Hematopoietic multipotent progenitor cell (in vitro differentiated cells): ENCODE measurements around the gene CLDN19. TPM values are rescaled to one million over a fixed set of nuclear protein-coding genes. Genes with fewer than 3 reads are reported as not detected.
A peak's percentile ranks its signal among the peaks of the same experiment; 100 is the strongest.
"Not testable (repeated sequence)": the region's sequence is repeated elsewhere in the genome, so short reads cannot be mapped to it uniquely, and the experiment has no call there.

ENCODE experiments used
- DNase-seq, 3 donors: peaks; one replicate each; pipeline ENCODE4 v3.0.0-alpha.2; 2011 to 2015; ENCODE audit warnings: low read depth in 2 of 3, low spot score in 2 of 3
- total RNA-seq: library from RNA; depleted of rRNA; stranded (reverse); fragments of >200 nt; gene quantifications from one replicate; pipeline ENCODE4 v1.2.3, GENCODE V29; 2012

Gene CLDN19
- total RNA-seq, 1 donor = under 0.01 TPM

DNA sequence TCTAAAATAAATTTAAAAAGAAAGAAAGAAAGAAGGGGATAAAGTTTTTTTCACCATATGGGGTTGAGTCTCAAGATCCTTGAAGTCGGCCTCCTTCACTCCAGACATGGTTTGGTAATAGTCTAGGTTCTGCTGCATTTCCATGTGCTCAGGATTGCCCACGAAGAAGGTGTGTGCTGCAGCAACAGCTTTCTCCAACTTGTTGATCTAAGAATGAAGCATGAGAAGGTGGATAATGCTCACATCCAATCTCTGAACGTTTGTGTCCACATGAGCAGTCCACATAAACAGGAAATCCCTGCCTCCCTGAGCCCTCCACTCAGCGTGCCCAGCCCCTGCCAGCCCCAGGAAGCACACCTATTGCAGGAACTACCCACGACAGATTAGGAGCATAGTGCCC, 22.2 kb upstream of the CLDN19 start:
- no peak for DNase-seq

DNA sequence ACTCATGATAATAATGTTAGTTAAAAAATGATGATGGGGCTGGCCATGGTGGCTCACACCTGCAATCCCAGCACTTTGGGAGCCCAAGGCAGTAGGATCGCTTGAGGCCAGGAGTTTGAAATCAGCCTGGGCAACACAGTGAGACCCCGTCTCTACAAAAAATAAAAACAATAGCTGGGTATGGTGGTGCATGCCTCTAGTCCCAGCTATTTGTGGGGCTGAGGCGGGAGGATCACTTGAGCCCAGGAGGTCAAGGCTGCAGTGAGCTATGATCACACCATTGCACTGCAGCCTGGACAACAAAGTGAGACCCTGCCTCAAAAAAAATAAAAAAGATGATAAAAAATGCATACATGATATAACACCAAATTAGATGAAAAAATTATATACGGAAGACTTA, 21.5 kb upstream of the CLDN19 start:
- DNase-seq = no peak

DNA sequence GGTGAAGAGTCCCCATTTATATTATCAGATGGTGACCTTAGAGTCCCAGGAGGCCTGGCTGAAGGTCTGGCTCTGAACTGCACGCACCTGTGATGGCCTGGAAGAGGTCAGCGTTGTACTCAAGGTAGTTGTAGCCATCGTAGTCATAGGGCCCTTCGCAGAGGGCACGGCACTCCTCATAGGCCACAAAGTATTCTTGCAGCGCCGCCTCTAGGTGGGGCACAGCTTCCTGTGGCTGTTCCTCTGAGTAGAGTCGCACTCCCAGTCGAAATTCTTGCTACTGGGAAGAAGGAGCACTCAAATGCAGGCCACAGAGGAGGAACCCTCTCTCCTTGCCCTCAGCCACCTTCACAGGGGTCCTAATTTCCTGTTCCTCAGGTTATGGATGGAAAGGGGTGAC, 19.1 kb upstream of the CLDN19 start:
- peak in 1 of 3 donors; percentile 19 for DNase-seq

DNA sequence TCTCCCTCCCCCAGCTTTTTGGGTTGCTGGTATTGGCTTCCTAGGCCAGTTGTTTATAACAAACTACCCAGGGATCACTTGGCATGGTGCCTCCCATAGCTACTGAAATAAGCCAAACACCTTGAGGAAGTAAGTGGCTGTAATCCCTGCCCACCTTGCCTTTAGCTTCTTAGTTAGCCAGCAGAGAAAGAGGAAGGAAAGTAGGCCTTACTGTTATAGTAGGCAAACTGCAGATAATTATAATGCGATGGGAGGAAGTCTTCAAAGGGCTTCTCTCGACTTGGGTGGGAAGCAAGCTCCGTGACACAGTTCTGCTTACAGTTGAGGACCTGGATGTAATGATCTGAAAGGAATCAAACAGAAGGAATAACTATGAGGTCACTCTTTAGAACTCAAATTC, 18.6 kb upstream of the CLDN19 start:
- peak in 1 of 3 donors; percentile 54 for DNase-seq

DNA sequence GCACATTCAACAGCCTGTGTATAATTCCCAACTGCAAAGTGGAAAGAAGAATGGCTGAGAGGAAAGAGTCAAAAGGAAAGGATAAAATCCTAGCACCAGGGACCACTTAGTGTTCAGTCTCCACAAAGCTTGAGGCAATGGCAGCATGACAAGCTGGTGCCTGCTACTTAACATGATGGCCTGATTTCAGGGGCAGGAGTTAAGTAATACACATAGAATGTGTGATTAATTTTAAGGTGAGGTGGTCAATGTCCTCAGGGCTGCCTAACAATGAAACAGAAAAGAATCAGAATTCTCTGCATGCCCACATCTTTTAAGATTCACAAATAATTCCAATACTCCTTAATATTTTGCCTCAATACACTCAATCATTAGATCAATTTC, 17.8 kb upstream of the CLDN19 start:
- DNase-seq = no peak

DNA sequence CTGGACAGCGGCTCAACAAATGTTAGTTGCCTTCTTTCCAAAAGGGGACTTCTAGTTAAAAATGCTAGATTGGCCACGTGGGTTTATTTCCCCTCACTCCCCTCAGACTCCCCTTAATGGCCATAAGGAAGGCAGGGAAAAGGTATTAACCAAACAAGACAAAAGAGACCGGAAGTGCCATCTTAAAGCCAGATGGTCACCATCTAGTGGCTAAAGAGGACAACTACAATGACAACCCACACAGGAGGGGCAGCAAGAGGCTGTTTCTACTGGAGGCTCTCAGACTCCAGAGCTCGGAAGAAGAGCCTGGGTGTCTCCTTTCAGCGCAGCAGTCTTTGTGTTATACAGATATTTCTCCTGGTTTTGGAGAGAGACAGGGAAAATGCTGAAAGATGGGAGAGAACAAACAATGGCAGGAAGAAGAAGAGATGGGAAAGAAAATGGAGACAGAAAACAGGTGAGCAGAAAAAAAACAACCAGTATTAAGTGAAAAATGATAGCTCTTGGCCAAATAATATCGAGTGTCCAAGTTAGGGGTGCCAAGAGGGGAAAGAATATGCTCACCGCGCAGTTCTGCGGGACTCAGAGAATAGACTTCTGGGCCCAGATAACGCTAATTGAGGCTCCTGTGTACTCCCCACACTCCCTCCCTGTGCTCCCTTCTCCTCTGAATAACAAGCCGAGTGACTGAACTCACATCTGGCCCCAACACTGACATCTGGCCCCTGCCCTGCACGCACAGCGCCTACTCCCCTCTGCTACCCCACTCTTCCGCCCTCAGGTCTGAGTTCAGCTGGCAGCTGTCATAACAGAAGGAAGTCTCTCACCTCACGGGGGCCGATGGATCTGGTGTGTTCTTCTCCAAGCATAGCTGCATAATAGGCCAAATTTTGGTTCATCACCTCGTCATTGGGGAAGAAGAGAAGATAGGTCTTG, 17.2 kb upstream of the CLDN19 start:
- peak in 2 of 3 donors; percentile 43 to 62 for DNase-seq

DNA sequence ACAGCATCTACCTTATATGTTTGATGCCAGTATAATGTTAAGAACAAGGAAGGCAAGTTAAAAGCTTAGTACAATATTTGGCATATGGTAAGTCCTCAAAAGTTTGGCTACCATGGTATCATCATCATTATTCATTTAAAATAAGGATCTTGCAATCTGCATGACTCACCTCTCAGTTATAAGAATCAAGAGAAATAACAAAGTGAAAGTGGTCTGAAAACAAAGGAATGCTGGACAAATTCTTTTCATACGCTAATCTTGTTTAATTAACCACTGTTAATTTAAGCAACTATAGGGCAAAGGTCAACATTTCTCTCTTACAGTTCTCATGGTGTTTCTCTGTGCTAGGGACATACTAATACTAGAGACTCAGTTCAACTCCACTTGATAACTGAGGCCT, 13.0 kb upstream of the CLDN19 start:
- DNase-seq = no peak

DNA sequence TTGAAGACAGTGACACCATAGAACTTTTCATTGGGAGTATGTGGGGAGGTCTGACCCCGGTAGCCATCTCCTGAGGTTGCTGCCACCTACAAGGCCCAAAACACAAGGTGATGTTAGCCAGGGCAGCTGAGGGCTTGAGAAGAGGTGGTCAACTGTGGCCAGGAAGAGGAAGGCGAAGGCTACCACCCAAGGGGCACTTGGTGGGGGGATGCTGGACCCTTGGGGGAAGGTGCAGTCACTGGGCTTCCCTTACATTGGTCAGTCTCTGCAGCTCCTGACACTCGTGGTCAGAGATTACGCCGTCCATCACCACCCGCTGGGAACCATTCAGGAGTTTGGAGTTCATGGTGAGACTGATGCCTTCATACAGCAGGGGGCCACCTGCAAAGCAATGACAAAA, 12.2 kb upstream of the CLDN19 start:
- no peak for DNase-seq

DNA sequence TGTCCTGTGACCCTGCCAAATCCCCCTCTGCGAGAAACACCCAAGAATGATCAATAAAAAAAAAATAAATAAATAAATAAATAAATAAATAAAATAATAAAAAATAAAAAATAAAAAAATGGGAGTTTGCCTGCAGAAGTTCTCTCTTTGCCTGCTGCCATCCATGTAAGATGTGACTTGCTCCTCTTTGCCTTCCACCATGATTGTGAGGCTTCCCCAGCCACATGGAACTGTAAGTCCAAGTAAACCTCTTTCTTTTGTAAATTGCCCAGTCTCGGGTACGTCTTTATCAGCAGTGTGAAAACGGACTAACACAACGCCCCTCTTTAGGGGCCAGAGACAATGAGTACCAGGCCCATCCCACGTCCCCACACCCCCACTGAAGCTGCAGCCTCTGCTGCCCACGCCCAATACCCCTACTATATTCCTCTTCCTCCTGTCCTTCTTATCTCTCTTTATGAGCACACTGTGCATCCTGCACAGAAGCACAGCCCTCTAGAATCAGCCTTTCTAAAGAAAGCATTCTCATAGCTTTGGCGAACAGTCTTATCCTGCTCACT, 11.6 kb upstream of the CLDN19 start:
- not testable (repeated sequence) for DNase-seq

DNA sequence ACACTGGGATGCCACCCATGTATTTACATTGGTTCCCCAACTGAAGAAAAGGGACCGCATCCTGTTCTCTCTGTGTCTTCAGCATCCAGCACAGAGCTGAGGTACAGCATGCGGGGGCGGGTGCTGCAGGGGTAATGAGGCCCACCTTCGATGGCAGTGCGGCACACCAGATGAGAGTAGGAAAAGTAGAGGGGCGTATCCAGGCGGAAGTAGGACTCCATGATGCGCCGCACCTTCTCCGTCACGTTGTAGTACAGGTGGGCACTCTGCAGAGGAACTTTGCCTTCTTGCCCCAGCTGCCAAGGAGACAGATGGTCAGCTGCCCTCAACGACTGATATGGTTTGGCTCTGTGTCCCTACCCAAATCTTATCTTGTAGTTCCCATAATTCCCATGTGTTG, 10.0 kb upstream of the CLDN19 start:
- DNase-seq = no peak

DNA sequence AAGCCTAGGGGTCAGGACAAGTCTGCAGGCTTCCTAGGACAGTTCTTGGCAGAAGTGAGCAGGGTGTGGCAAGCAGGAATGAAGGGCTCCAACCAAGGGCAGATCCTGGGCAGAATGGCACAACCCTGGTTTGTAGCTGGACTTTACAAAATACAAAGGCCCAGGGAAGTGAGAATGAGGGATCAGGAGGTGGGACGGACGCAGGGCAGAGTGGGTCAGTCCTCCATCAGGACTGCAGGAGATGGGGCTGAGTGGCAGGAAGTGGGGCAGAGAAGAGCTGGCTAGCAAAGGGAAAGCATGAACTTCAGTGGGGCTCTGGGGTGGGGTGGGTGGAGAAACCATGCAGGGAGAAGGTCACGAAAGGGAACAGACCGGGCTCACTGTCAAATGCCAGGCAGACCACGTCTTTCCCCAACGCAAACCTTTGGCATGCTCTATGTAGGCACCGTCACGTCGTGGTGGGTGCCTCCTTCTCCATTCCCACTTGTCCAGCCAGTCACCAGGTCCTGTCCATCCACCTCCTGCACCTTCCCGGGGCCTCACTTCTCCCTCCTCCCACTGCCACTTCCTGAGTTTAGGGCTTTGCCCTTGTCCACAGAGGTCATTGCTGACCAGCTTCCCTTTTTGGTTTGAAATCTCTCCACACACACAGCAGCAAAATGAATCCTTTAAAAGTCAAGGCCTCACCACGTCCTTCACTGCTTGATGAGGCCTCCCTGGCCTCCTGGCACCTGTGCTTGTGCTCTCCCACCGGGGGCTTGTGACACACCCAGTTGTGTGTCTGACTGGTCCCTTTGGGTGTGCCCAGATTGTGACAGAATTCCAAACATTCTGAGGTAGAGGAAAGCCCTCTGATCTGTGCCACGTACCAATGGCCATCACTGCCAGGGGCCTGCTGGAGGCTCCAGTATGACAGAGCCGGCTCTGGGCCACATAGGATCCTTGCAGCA, 8.7 kb upstream of the CLDN19 start:
- DNase-seq = no peak

DNA sequence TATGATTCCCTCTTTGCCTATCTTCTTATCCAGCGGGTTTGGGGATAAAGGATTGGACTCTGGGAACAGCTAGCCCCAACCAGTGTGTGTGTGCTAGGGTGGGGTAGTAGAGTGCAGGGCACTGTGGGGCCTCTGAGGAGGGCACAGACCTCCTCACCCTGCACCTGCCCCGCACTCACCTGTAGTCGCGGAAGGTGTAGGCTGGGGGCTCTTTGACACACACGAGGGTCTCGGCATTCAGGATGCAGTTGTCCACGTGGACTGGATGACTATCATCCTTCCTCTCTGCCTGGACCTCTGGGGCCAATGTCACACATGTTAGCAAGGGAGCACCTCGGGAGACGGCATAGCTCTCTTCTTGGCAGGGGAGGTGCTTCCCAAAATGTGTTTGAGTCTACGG, 8.0 kb upstream of the CLDN19 start:
- no peak for DNase-seq

DNA sequence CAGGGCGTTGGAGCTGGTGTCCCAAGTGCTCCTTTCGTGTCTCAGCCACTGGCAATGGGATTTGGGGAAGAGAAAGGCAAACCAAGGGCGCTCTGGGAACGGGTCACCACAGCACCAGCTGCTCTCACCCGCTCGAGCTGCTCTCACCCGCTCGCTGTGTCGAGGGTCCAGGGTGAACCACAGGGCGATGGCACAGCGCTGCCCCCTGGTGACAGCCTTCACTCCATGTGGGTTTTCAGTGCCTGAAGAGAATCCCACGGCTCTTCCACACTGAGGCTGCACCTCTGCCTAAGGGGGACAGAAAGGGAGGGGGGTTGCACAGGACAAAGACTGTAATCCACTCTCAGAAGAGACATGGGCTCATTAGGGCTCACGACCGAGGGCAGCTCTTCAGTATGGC, 7.1 kb upstream of the CLDN19 start:
- DNase-seq = peak; percentile 24 to 72 (median 47)

DNA sequence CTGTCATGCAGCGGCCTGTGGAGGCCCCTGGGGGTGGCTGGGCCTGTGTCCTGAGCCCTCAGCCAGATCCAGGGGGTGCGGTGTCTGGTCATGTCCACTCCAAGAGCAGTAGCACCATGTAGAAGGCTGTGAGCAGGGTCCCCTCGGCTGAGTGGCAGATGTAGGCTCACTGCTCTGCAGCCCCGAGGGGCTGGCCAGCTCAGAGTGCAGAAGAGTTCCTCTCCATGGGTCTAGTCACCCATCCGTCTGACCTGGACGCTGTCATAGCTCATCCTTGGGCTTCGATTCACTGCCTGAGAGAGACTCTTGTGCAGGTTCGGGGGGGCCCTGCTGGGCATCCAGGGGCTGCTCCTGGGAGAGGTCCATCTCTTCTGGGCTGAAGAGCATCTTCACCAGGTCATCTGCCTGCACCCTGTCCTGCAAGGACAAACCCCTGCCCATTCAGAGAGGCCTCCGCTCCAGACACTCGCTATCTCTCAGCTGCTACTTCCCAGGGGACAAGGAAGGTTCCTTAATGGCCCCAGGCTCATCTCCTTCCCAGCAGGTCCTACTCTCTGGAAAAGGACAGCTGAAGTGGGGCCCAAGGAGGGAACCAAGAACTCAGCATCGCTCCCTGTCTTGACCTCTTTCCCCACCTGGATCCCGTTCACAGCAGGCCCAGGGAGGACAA, 6.5 kb upstream of the CLDN19 start:
- no peak for DNase-seq

DNA sequence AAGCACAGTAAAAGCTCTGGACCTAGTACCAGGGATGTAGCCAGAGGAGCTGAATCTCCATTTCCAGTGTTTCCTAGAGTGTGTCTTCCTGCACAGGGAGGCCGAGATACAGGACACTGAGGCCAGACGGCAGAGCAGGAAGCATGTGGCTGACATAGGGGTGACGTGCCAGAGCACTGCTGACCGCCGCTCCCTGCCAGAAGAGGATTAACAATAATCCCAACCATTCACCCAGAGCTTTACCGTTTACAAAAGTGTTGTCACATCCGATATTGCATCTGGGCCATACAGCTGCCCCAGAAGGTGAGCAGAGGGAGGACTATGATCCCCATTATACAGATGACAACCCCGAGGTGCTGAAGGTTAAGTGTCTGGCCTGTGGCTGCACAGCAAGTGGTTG, 5.8 kb upstream of the CLDN19 start:
- DNase-seq = no peak

DNA sequence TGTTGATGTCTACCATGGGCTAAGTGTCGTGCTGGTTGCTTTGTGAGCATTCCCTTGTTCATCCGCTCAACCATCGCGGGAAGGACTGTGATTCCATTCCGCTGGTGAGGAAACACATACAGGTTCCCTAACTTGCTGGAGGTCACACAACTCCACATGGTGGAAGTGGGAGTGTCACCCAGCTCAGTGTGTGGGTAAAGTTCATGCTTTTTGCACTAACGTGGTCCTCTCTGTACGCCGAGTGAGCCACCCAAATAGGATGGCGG, 4.0 kb upstream of the CLDN19 start:
- no peak for DNase-seq

DNA sequence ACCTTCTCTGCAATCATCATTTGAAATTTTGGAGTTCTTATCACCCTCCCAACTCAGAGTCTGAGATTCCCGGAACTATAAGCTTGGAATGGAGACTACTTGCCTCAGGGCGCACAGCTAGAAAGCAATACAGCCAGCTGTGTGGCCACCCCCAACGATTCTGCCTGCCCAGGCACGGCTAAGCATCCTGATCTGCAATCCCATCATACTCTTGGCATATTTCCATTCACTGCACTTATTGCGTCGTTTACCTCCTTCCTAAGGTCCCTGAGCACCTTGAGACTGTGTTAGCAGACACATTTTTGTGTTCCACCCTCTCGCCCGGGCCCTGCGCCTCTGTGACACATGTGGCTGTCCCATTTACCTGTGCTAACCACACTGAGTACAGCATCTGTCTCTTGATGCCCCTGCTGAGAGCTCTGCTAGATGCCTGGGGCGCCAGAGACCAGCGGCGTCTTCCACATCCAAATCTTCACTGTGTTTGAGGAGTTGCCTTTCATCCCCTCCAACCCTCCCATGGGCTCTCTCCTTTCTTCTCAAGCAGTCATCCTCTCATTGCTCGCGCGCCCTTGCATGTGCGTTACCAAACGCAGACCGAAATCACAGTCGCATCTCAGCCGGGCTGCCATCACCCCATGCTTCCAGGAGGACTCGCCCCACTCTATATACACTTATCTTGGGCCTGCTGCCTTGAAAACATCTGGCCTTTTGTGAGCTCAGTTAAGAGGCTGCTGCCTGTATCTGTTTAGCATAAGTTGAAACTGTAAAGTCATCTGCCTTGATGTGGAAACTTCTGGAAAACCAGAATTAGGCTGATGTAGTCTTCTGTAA, 3.5 kb upstream of the CLDN19 start:
- DNase-seq = no peak

DNA sequence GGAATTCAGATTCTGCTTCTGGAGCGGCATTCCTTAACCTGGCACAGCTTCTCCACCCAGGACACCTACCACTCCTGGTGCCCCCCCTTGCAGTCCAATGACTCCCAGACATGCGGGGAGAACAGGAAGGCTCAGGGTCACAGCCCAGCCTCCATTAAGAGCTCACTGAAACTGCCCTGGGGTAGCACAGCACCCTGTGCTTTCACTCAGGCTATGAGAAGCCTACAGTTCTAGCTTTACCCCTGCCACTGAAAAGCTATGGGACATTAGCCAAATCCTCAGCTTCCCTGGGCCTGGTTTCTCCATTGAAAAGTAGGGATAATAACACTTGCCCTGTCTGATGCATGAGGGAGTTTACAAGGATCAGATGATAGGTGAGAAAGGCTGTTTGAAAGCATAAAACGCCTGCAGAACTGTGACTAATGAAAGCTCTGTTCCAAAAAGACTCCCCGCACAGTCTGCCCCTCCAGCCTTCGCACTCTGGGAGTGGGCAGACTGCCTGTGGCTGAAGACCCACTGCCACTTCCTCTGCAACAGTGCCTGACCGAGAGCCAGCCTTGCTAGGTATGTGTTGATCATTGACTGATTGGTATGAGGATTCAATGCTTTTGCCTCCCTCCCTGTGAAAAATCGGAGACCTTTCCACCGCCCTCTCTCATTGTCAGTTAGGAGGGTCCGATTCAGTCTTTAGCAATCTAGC, 2.7 kb upstream of the CLDN19 start:
- no peak for DNase-seq

DNA sequence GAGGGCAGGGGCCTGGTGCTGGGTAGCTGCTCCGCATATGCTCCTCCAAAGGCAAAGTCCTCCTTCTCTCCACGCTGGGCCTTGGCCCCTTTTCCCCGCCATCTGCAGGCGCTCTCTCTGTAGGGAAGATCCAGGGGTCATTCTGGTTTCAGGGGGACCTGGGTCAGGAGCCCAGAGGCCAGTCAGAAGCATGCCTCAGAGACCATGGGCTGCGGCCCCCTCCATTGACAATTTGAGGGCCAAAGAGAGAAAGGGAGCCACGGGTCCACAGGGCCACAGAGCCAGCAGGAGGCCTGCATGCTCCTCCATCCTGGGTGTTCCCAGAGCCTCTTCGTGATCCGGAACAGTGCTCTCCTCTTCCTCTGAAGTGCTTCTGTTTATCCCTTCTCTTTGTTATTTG, 2.1 kb upstream of the CLDN19 start:
- DNase-seq = no peak

DNA sequence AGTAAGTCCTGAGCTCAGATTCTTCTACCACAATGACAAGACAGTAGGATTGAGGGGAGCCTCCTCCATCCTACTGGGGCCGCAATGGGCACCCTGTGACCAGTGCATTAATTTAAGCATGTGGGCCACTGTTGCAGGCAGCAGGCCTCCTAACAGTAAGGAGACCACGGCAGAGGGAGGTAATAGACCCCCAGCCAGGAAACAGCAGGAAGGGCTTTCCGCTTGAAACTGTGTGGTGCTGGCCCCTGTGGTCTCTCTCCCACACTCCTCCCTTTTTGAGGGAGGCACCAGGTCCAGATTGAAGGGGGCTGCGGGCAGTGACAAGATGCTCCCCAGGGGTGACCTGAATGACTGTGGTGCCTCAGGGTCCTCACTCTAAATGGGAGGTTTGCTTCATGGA, 1.7 kb upstream of the CLDN19 start:
- DNase-seq = no peak
